SU-DHL-6 (cell line): ENCODE measurements around the gene FARS2.
"Not testable (repeated sequence)": the region's sequence is repeated elsewhere in the genome, so short reads cannot be mapped to it uniquely, and the experiment has no call there.

ENCODE experiments used
- CTCF ChIP-seq: fragments of 200-600 bp; sonication (generic); IDR thresholded peaks from one replicate; pipeline ENCODE4 v1.5.1; 2017; ENCODE audit warnings: antibody characterized with exemption, mild to moderate bottlenecking, low read length, moderate library complexity; ENCODE audit not compliant: insufficient read depth, poor library complexity, severe bottlenecking
- EZH2phosphoT487 ChIP-seq: fragments of 200-600 bp; sonication (generic), shearing (Covaris generic); conservative IDR thresholded peaks from 2 replicates; pipeline ENCODE4 v1.6.1; 2018; ENCODE audit warnings: mild to moderate bottlenecking, antibody characterized with exemption, low read length, moderate library complexity, mixed read lengths

DNA sequence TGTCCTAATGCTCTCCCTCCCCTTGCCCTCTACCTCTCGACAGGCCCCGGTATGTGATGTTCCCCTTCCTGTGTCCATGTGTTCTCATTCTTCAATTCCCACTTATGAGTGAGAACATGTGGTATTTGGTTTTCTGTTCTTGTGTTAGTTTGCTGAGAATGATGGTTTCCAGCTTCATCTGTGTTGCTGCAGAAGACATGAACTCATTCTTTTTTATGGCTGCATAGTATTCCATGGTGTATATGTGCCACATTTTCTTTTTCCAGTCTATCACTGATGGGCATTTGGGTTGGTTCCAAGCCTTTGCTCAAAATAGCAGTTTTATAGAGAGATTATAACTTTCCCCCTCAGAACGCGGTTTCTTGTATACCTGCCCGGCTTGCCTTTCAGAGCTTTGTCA is 422.4 kb downstream of the FARS2 start:
- not testable (repeated sequence) for TF ChIP-seq CTCF, EZH2phosphoT487
